Lower lobe of right lung (tissue), 2 donors: ENCODE measurements around the gene MAK. TPM values are rescaled to one million over a fixed set of nuclear protein-coding genes. Genes with fewer than 3 reads are reported as not detected.

Experiments used
- ATAC-seq, 2 donors: fragments of 200-7000 bp; cut with Tn5 transposase; one replicate each; pipeline ENCODE4 v1.9.1; 2020 to 2022; ENCODE audit warnings: mild to moderate bottlenecking in 2 of 2, moderate library complexity in 2 of 2
- DNase-seq: peaks from one replicate; pipeline ENCODE4 v3.0.0-alpha.2; 2020
- H3K27ac ChIP-seq: fragments of 200-600 bp; one replicate; pipeline ENCODE4 v1.8.0; 2022
- H3K27me3 ChIP-seq: fragments of 200-600 bp; one replicate; pipeline ENCODE4 v1.8.0; 2022; ENCODE audit warnings: low read depth
- H3K36me3 ChIP-seq: fragments of 200-600 bp; one replicate; pipeline ENCODE4 v1.8.0; 2022; ENCODE audit warnings: mild to moderate bottlenecking
- H3K4me1 ChIP-seq: fragments of 200-600 bp; one replicate; pipeline ENCODE4 v1.8.0; 2022
- H3K4me3 ChIP-seq: fragments of 200-600 bp; one replicate; pipeline ENCODE4 v1.8.0; 2022; ENCODE audit warnings: mild to moderate bottlenecking
- H3K9me3 ChIP-seq: fragments of 200-600 bp; one replicate; pipeline ENCODE4 v1.8.0; 2022
- intact Hi-C: fragments of 100-400 bp; cut with DNase I; formaldehyde crosslinking; loops from one replicate; pipeline ENCODE4 v1.11.0; 2022
- total RNA-seq: library from RNA; stranded (reverse); fragmentation: NEBNext Ultra II Directional; extraction: Animal tissue kit (Norgen Biotek cat#: 25700); gene quantifications from one replicate; pipeline ENCODE4 v1.2.1, GENCODE V29; 2021
- TF ChIP-seq, protein P1 (sequence below): fragments of 200-600 bp; IDR thresholded peaks from one replicate; pipeline ENCODE4 v1.8.0; 2022; ENCODE audit warnings: antibody characterized with exemption, mild to moderate bottlenecking
- donor health status: DM: no; HTN: yes; CAD: no; lungs with severe emphysema.

The MAK gene
- total RNA-seq, 1 donor from 2014 or later = 1.3 TPM

- Histone ChIP-seq H3K4me3 (no peak overlapping the region), H3K36me3 (peaks cover 15% of the 10 kb centered on the region), H3K27ac (no peak overlapping the region), H3K27me3 (no peaks in the 10 kb centered on the region), H3K9me3 (no peaks in the 10 kb centered on the region), H3K4me1 (no peaks in the 10 kb centered on the region)
- intact Hi-C loops = loop anchor here (10.0 kb wide), 1 partner anchor 308 kb away; no protein-coding TSS in a partner anchor
- DNase-seq (no peak), ATAC-seq (no peak)
- TF ChIP-seq, protein P1, sequence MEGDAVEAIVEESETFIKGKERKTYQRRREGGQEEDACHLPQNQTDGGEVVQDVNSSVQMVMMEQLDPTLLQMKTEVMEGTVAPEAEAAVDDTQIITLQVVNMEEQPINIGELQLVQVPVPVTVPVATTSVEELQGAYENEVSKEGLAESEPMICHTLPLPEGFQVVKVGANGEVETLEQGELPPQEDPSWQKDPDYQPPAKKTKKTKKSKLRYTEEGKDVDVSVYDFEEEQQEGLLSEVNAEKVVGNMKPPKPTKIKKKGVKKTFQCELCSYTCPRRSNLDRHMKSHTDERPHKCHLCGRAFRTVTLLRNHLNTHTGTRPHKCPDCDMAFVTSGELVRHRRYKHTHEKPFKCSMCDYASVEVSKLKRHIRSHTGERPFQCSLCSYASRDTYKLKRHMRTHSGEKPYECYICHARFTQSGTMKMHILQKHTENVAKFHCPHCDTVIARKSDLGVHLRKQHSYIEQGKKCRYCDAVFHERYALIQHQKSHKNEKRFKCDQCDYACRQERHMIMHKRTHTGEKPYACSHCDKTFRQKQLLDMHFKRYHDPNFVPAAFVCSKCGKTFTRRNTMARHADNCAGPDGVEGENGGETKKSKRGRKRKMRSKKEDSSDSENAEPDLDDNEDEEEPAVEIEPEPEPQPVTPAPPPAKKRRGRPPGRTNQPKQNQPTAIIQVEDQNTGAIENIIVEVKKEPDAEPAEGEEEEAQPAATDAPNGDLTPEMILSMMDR = no peak
Observed at GRCh38 chr6:10793035-10793434, 45.3 kb downstream of the MAK start.

DNA sequence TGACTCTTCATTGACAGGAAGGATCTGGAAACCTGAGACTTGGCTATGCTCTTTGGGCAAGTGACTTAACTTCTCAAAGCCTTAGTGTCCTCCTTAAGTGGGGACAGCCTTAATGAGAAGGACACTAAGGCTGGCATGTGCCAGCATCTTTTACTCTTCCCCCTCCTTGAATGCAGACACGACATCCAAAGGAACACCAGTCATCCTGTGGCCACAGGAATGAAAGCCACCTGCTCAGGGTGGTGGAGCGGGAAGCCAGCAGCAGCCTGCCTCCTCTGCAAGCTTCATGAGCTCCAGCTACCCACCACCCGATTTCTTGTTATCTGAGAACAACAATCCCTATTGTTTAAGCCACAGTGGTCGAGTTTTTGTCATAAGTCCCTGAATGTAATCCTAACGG is 46.2 kb downstream of the MAK start:
- DNase-seq (no peak), ATAC-seq (no peak)
- TF ChIP-seq, protein P1 = no peak
- no peak overlapping the region for H3K27ac ChIP-seq
- H3K4me1 ChIP-seq = no peaks in the 10 kb centered on the region
- H3K9me3 ChIP-seq = no peaks in the 10 kb centered on the region
- no peaks in the 10 kb centered on the region for H3K27me3 ChIP-seq
- intact Hi-C loops = loop anchor here (10.0 kb wide), 1 partner anchor 307 kb away; no protein-coding TSS in a partner anchor
- peaks cover 15% of the 10 kb centered on the region for H3K36me3 ChIP-seq
- no peak overlapping the region for H3K4me3 ChIP-seq

- TF ChIP-seq, protein P1 = no peak
- intact Hi-C loops = loop anchor here (10.0 kb wide), 1 partner anchor 307 kb away; no protein-coding TSS in a partner anchor
Observed at GRCh38 chr6:10791673-10792072, 46.7 kb downstream of the MAK start.

DNA sequence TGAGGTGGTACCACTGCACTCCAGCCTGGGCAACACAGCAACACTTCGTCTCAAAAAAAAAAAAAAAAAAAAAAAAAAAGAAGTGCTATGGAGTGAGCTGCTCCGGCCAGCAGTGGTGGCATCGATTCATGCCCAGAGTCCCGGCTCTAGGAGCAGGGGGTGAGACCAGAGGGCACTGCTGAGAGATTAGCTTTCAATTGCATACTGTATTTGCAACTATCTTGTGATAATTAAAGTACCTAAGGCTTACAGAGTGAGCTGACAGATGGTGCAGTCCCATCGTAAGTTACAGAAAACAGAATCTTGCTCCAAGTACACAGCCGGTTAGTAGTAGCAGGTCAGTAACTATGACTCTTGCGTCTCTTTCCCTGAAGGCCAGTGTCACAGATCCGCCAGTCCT is 59.3 kb downstream of the MAK start:
- peaks cover 30% of the 10 kb centered on the region for H3K36me3 ChIP-seq
- TF ChIP-seq, protein P1 = no peak
- no peak for ATAC-seq
- intact Hi-C loops = no loop called here
- no peak overlapping the region for H3K4me3 ChIP-seq
- H3K27ac ChIP-seq = no peak overlapping the region
- H3K9me3 ChIP-seq = no peaks in the 10 kb centered on the region
- DNase-seq = no peak
- H3K27me3 ChIP-seq = no peaks in the 10 kb centered on the region
- no peaks in the 10 kb centered on the region for H3K4me1 ChIP-seq

More at GRCh38 chr6:10791673-10792072, 46.7 kb downstream of the MAK start:
- no peaks in the 10 kb centered on the region for H3K4me1 ChIP-seq
- H3K4me3 ChIP-seq = no peak overlapping the region
- H3K9me3 ChIP-seq = no peaks in the 10 kb centered on the region
- H3K27ac ChIP-seq = no peak overlapping the region
- DNase-seq (no peak), ATAC-seq (no peak)
- no peaks in the 10 kb centered on the region for H3K27me3 ChIP-seq
- H3K36me3 ChIP-seq = peaks cover 15% of the 10 kb centered on the region

GRCh38 chr6:10778230-10778629 is 60.1 kb downstream of the MAK start:
- ATAC-seq = no peak
- no peak overlapping the region for H3K4me3 ChIP-seq
- H3K4me1 ChIP-seq = no peaks in the 10 kb centered on the region
- no peaks in the 10 kb centered on the region for H3K9me3 ChIP-seq
- H3K27me3 ChIP-seq = no peaks in the 10 kb centered on the region
- no peak for DNase-seq
- TF ChIP-seq, protein P1 = no peak
- no peak overlapping the region for H3K27ac ChIP-seq
- intact Hi-C loops = no loop called here
- peaks cover 27% of the 10 kb centered on the region for H3K36me3 ChIP-seq
